Islet precursor cell (in vitro differentiated cells): ENCODE measurements around the gene CARNS1.
A peak's percentile ranks its signal among the peaks of the same experiment; 100 is the strongest.

Experiments
- DNase-seq: peaks from one replicate; pipeline ENCODE4 v3.0.0-alpha.2; 2018

Gene CARNS1

GRCh38 chr11:67376063-67376820 is 39.2 kb upstream of the CARNS1 start:
- no peak for DNase-seq

- DNase-seq: peak; percentile 46
These were observed 38.3 kb upstream of the CARNS1 start for GRCh38 chr11:67376873-67377808.

- no peak for DNase-seq
These were observed 36.9 kb upstream of the CARNS1 start for GRCh38 chr11:67378544-67378943.

- DNase-seq: no peak
These were observed 36.1 kb upstream of the CARNS1 start for GRCh38 chr11:67379061-67380058.

GRCh38 chr11:67381244-67381972 is 34.1 kb upstream of the CARNS1 start:
- DNase-seq: no peak

- peak; percentile 91 for DNase-seq
These were observed 33.0 kb upstream of the CARNS1 start for GRCh38 chr11:67382276-67383136.

GRCh38 chr11:67384851-67385366 is 30.6 kb upstream of the CARNS1 start:
- DNase-seq: no peak

GRCh38 chr11:67387069-67387468 is 28.4 kb upstream of the CARNS1 start:
- no peak for DNase-seq

GRCh38 chr11:67387518-67387917 is 28.0 kb upstream of the CARNS1 start:
- DNase-seq: no peak

GRCh38 chr11:67389477-67389876 is 26.0 kb upstream of the CARNS1 start:
- peak; percentile 82 for DNase-seq

- DNase-seq: no peak
These were observed 24.6 kb upstream of the CARNS1 start for GRCh38 chr11:67390947-67391303.

GRCh38 chr11:67391304-67392182 is 23.9 kb upstream of the CARNS1 start, which contains the start of gene RAD9A:
Gene RAD9A, plus strand, starts transcription at chr11:67391986. Its CDS starts 59 bp downstream, at chr11:67392045.
- DNase-seq: peak; percentile 97

GRCh38 chr11:67392183-67392715 is 23.2 kb upstream of the CARNS1 start:
- no peak for DNase-seq

- DNase-seq: no peak
These were observed 22.0 kb upstream of the CARNS1 start for GRCh38 chr11:67393437-67393836.

- no peak for DNase-seq
These were observed 21.5 kb upstream of the CARNS1 start for GRCh38 chr11:67393990-67394389.

GRCh38 chr11:67395555-67396258 is 19.8 kb upstream of the CARNS1 start:
- no peak for DNase-seq

- DNase-seq: no peak
These were observed 19.3 kb upstream of the CARNS1 start for GRCh38 chr11:67396259-67396581.

- DNase-seq: no peak
These were observed 18.7 kb upstream of the CARNS1 start for GRCh38 chr11:67396587-67397389.
